ENCODE data around the gene KNL1.
"Not testable (repeated sequence)": the region's sequence is repeated elsewhere in the genome, so short reads cannot be mapped to it uniquely, and the experiment has no call there.

The KNL1 gene

DNA sequence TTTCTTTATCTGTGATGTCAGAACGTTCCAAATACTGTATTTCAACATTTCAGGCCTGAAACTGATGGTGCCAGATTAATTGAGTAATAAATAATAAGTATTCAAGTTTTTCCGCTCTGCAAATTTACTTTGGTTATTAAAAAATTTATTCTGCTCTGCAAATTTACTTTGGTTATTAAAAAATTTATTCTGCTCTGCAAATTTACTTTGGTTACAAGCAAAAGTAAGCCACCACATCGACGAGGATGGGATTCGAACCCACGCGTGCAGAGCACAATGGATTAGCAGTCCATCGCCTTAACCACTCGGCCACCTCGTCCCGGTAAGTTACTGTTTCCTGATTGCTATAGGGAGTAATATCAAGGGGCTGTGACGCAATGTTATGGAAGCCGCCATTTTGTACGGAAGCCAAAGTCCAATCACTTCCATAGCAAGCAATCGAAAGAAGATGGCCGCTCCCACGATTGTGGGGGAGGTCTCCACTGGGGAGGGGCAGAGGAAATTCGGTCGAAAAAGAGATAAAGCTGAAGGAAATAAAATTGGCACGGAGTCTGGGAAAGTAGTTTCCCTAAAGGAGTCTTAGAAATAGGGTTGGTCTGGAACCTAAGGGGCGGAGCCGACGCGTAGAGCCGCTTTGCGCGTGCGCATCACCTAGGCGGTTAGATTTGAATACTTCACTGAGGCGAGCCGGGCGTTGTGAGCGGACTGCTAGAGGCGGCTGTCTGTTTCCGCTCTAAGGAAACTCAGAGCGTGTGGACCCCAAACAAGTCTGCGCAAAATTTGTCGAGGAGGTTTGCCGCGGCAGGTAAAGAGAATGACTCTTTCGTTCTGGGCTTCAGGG lies at the start of gene KNL1:
Gene KNL1 (plus strand): TSS at position 662 of the 841 bp plus-strand sequence. CDS start 8,683 bp downstream, outside the sequence.
- DNase-seq, result peak; percentile 100

DNA sequence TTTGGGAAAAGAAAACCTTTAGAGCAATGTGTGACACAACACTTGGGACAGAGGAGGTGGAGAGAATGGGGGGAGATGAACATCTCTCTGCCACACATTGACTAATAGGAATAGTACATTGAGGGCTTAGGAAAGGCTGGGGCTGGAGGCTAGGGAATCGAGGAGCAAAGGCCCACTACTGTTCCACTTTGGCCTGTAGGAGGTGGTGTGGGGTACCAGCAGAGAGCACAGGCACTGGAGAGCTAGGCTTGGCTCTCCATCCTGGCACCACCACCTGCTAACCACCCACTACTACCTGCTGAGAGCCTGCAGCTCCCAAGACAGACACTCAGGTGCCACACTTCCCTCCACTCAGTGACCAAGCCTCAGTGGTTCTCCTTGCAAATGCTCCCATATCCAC lies 48.6 kb upstream of the KNL1 start:
- DNase-seq, result no peak

GRCh38 chr15:40548610-40549009 lies 45.4 kb upstream of the KNL1 start:
- DNase-seq, result no peak

DNA sequence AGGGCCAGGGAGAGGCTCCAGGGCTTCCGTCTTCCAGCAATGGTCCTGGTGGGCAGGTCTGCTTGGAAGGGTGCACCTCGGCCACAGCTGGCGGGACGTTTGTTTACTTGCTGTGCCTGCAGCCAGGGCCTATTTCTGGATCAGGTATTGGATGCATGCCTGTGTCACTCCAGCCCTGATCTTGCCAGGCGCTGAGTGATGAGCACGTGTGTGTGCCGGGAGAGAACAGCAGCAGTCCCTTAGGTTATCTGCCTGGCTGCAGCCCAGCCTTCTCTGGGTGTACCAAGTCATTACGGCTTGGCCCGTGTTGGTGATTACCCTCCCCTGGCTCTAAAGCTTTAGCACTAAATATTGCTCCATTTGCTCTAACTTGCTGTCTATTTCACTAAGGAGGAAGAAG lies 44.2 kb upstream of the KNL1 start:
- DNase-seq, result no peak

DNA sequence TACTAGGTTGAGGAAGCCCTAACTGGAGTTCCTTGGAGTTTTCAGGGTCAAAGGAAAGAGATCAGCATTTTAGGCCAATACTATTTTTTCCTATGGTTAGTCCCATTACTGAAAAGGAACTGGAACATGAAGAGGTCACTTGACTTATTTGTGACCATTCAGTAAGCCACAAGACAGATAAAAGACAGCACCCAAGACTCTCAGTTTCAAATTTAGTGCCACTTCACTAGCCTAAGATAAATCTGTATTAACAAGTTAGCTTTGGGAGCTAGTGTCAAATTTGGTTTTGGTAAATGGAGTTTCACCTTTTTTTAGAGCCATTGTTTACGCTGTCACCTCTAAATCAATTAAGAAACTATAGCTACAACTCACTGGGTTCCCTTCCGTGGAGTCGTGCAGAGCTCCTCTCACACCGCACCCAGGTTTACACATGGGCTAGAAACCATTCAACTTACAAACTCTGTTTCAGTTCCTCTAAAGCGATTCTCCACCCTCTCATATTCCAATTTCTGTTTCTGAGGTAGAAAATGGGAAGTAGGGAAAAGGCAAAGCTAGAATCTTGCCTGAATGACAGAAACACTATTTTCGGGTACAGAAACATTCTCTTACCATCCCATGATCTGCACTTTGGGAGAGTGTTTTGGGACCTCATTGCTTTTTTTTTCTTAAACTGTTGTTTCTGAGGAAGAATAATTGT lies 43.6 kb upstream of the KNL1 start:
- no peak for DNase-seq

- DNase-seq, result no peak
Measured at GRCh38 chr15:40554161-40554525, 39.9 kb upstream of the KNL1 start.

DNA sequence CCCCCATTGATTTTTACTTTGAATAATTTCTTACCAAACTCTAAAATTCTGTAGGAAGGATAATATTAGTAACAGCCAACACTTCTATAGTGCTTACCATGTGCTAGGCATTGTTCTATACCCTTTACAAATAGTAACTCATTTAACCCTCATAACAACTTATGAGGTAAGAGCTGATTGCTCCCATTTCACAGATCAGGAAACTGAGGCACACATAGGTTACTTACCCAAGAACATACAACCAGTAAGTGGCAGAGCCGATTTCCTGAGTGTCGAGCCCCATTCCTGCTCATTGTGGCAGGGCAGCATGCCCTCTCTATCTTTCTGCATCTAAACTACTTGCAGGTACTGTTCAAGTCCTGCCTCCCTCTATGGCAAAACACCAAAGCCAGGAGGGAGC lies 38.2 kb upstream of the KNL1 start:
- DNase-seq, result no peak

DNA sequence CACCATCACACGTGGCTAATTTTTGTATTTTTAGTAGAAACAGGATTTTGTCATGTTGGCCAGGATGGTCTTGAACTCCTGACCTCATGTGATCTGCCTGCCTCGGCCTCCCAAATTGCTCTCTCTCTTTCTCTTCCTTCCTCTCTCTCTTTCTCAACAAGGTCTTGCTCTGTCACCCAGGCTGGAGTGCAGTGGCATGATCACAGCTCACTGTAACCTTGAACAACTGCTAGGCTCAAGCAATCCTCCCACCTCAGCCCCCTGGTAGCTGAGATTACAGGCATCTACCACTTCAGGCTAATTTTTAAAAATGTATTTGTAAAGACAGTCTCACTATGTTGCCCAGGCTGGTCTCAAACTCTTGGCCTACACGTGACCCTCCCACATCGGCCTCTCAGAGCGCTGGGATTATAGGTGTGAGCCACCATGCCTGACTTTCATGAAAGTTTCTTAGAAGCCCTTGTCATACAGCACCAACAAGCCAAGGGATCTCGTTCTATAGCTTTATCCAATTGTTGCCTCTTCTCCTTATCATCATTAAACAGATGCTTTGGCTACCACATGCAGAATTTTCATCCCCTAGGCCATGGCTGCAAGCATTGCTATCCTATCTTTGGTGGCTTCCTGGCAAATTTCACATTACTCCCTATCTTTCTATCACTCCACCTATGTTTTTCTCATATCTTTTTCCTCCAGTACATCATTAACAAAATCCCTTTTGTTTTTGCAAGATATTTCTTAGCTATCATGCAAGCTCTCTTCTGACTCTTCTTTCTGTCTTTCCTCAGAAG lies 34.9 kb upstream of the KNL1 start:
- no peak for DNase-seq

DNA sequence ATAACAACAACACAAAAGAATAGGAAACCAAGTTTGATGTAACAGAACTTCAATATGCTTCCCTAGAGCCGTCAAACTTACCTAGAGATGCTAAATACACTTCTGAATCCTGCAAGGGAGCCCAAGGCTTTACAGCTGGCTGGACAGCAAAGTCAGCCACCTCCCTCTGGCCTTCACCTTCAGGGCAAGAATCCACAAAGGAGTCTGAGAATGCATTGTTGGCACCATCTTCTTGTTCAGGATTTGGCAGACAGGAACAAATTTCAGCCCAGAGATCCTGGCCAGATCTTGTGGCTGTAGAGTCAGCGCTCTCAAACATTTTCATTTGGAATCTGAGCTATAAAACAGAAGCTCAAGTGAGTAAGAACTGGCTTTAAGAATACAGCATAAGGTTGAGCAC lies 31.4 kb upstream of the KNL1 start:
- DNase-seq, result no peak

- DNase-seq, result no peak
Measured at GRCh38 chr15:40563426-40563825, 30.6 kb upstream of the KNL1 start.

DNA sequence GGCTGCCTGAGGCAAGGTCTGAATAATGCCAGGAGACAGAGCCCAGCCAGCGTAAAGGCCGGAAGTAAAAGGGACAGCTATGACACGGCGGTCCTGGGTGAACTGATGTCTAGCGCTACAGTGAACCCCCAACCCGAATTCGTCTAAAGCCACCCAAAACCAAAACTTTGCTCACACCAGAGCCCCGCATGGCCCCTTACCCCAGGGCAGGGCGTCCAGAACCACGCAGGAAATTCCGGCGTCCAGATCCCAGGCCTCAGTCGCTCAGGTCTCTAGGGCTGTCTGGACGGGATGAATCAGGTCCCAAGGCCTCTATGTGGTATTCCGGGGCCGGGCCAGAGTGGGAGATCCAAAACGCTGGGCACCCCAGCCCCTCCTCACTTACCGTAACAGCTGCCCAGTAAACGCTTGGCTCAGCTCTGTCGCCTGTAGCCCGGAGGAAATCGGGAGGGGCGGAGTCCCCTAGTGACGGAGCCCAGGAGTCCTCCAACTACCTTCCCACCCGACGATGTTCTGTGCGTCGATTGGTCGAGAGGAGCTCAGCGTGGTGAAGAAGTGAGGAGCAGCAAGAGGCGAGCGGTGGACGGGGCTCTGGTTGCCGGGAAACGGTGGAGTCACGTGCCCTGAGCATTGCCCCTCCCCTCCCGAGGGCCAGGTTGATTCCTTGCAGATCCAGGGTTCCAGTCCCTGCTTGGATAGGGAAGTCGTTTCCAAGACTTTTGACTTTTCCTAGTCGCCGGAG lies 29.3 kb upstream of the KNL1 start, which contains the start of gene CCDC32:
Gene CCDC32 (minus strand): TSS at position 452 of the 742 bp plus-strand sequence. CDS start 2,027 bp downstream, outside the sequence.
- peak; percentile 91 for DNase-seq

GRCh38 chr15:40565333-40566238 lies 28.5 kb upstream of the KNL1 start:
- no peak for DNase-seq

DNA sequence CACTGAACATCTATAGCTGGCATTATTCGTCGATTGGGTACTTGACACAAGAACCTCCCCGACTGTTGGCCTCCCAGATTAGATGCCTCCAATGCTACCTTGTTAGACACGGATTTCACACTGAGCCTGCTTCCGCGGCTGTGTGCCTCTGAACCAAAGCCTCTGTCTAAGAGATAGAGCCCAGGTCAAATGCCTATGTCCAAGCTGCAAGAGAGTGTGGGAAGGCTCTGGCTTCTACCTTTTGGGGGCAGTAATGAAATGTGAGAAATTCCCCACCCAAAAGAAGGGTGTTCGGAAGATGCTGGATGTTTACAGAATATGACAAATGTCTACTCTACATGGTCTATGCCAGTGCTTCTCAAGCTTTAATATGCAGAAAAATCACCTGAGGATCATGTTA lies 26.9 kb upstream of the KNL1 start:
- no peak for DNase-seq

- DNase-seq, result peak; percentile 92
Measured at GRCh38 chr15:40569129-40569953, 24.7 kb upstream of the KNL1 start, which contains the start of gene RPUSD2. TSS of gene RPUSD2 (plus strand) at chr15:40569299. CDS start at chr15:40569338, 39 bp downstream.

DNA sequence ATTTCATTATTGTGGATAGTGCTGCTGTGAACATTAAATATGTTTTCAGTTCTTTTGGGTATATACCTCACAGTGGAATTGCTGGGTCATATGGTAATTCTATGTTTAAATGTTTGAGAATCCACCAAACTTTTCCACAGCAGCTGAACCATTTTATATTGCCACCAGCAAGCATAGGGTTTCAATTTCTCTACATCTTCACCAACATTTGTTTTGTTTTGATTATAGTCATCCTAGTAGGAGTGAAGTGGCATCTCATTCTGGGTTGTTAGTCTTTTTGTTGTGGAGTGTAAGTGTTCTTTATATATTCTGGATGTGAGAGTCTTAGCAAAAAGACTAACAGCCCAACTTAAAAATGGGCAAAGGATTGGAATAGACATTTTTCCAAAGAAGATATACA lies 18.9 kb upstream of the KNL1 start:
- no peak for DNase-seq

- not testable (repeated sequence) for DNase-seq
Measured at GRCh38 chr15:40576914-40577313, 17.1 kb upstream of the KNL1 start.

GRCh38 chr15:40578892-40579291 lies 15.2 kb upstream of the KNL1 start:
- DNase-seq, result no peak

DNA sequence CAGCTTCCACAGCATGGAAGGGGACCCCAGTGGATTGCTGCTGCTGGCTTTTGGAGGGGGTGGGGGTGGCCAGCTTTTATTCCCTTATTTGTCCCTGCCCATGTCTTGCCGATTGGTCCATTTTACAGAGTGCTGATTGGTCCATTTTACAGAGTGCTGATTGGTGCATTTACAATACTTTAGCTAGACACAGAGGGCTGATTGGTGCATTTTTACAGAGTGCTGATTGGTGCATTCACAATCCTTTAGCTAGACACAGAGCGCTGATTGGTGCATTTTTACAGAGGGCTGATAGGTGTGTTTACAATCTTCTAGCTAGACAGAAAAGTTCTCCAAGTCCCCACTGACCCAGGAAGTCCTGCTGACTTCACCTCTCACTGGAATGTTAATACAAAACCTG lies 12.3 kb upstream of the KNL1 start:
- DNase-seq, result not testable (repeated sequence)

DNA sequence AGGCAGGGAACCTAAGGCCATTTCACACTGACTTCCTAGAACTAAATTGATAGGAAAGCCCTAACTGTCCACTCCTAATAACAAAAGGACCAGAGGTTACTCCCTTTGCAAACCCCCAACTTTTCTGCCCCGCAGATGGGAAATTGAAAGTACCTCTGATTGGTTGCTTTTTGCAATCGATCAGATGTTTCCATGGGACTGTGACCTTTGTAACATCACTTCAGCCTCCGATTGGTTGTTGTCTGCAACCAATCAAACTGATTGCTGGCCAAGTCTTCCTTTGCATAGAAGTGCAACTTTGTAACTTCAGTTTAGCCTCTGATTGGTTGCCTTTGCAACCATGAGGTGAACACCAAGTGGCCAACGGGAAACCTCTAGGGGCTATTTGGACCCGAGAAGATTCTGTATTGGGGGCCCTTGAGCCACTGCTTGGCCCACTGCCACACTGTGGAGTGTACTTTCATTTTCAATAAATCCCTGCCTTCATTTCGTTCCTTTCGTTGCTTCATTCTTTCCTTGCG lies 11.3 kb upstream of the KNL1 start:
- DNase-seq, result no peak

- no peak for DNase-seq
Measured at GRCh38 chr15:40584191-40584590, 9.9 kb upstream of the KNL1 start.

Measured in KG1 (cell line).